Measurements from ENCODE around the gene SLC25A6.
"Not testable (repeated sequence)": the region's sequence is repeated elsewhere in the genome, so short reads cannot be mapped to it uniquely, and the experiment has no call there.

SLC25A6 gene

DNA sequence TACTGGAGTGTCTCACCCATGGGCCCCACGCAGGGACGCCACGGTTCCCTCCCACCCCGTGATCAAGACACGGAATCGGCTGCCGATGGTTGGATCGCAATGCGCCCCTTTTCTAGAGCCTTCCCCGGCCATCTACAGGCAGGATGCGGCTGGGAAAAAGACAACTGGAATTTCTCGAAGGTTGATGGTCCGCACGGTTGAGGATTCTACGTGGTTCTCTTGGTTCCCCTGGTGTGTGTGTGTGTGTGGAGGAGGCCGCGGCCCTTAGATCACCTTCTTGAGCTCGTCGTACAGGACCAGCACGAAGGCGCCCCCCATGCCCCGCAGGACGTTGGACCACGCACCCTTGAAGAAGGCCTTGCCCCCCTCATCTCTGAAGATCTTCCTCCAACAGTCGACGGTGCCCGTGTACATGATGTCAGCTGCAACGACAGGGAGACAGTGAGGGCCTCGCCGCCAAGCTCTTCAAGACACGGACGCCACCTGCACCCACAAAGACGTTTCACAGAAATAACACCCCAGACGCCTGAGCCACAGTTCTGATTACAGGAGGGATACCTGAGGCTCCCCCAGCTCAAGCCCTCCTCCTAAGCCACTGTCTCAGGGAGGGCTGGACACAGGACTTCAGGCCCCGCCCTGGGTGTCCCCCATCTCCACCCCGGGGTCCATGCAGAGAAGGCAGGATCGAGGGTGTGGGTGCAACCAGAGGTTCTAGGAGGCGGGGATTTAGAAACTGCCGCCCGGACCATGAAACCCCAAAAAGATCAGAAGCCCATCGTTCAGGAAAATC lies 5.4 kb downstream of the SLC25A6 start:
- no peak for DNase-seq (ENCODE audit: low spot score)
- TF ChIP-seq, protein P1, sequence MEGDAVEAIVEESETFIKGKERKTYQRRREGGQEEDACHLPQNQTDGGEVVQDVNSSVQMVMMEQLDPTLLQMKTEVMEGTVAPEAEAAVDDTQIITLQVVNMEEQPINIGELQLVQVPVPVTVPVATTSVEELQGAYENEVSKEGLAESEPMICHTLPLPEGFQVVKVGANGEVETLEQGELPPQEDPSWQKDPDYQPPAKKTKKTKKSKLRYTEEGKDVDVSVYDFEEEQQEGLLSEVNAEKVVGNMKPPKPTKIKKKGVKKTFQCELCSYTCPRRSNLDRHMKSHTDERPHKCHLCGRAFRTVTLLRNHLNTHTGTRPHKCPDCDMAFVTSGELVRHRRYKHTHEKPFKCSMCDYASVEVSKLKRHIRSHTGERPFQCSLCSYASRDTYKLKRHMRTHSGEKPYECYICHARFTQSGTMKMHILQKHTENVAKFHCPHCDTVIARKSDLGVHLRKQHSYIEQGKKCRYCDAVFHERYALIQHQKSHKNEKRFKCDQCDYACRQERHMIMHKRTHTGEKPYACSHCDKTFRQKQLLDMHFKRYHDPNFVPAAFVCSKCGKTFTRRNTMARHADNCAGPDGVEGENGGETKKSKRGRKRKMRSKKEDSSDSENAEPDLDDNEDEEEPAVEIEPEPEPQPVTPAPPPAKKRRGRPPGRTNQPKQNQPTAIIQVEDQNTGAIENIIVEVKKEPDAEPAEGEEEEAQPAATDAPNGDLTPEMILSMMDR (IDR thresholded peaks at IDR 0.05; ENCODE audit: extremely low read depth, missing control alignments), result no peak

GRCh38 chrX:1385253-1386223 lies 6.4 kb downstream of the SLC25A6 start:
- DNase-seq (ENCODE audit: low spot score), result no peak
- TF ChIP-seq, protein P1 (IDR thresholded peaks at IDR 0.05; ENCODE audit: extremely low read depth, missing control alignments), result no peak

- no peak for DNase-seq (ENCODE audit: low spot score)
- TF ChIP-seq, protein P1 (IDR thresholded peaks at IDR 0.05; ENCODE audit: extremely low read depth, missing control alignments), result no peak
These were observed 7.2 kb downstream of the SLC25A6 start for GRCh38 chrX:1384658-1385252.

- no peak for DNase-seq (ENCODE audit: low spot score)
- TF ChIP-seq, protein P1 (IDR thresholded peaks at IDR 0.05; ENCODE audit: extremely low read depth, missing control alignments), result no peak
These were observed 11.2 kb downstream of the SLC25A6 start for GRCh38 chrX:1380672-1381233.

GRCh38 chrX:1378306-1378759 lies 13.6 kb downstream of the SLC25A6 start:
- TF ChIP-seq, protein P1 (IDR thresholded peaks at IDR 0.05; ENCODE audit: extremely low read depth, missing control alignments), result no peak
- DNase-seq (ENCODE audit: low spot score), result no peak

DNA sequence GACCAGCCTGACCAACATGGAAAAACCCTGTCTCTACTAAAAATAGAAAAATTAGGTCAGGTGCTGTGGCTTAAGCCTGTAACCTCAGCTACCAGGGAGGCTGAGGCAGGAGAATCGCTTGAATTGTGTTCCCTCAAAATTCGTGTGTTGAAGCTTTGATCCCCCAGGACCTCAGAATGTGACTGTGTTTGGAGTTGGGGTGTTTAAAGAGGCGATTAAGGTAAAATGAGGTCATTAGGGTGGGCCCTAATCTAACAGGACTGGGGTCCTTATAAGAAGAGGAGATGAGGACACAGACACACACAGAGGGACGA lies 23.6 kb downstream of the SLC25A6 start:
- TF ChIP-seq, protein P1 (IDR thresholded peaks at IDR 0.05; ENCODE audit: extremely low read depth, missing control alignments), result no peak
- DNase-seq (ENCODE audit: low spot score), result no peak

DNA sequence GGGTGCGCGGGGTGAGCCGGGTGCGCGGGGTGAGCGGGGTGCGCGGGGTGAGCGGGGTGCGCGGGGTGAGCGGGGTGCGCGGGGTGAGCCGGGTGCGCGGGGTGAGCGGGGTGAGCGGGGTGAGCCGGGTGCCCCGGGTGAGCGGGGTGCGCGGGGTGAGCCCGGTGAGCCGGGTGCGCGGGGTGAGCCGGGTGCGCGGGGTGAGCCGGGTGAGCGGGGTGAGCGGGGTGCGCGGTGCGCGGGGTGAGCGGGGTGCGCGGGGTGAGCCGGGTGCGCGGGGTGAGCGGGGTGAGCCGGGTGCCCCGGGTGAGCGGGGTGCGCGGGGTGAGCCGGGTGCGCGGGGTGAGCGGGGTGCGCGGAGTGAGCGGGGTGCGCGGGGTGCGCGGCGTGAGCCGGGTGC lies 25.6 kb downstream of the SLC25A6 start:
- DNase-seq (ENCODE audit: low spot score), result not testable (repeated sequence)
